RPMI8226 (cell line): ENCODE measurements around the gene TSGA10.
"Not testable (repeated sequence)": the region's sequence is repeated elsewhere in the genome, so short reads cannot be mapped to it uniquely, and the experiment has no call there.

ENCODE experiments used
- DNase-seq: peaks from one replicate; pipeline ENCODE4 v3.0.0-alpha.2; 2015

The TSGA10 gene

GRCh38 chr2:99067871-99068625 lies 86.7 kb downstream of the TSGA10 start:
- no peak for DNase-seq

GRCh38 chr2:99066075-99066958 lies 88.4 kb downstream of the TSGA10 start:
- DNase-seq, result peak; percentile 74

- DNase-seq, result not testable (repeated sequence)
Measured at GRCh38 chr2:99049187-99049586, 105.6 kb downstream of the TSGA10 start.

GRCh38 chr2:99040736-99041300 lies 113.9 kb downstream of the TSGA10 start:
- not testable (repeated sequence) for DNase-seq

- no peak for DNase-seq
Measured at GRCh38 chr2:99035920-99036319, 118.8 kb downstream of the TSGA10 start.

- DNase-seq, result no peak
Measured at GRCh38 chr2:99032786-99033185, 122.0 kb downstream of the TSGA10 start.

- DNase-seq, result no peak
Measured at GRCh38 chr2:99032001-99032400, 122.7 kb downstream of the TSGA10 start.

GRCh38 chr2:99031481-99031880 lies 123.3 kb downstream of the TSGA10 start:
- DNase-seq, result no peak

GRCh38 chr2:99028558-99028957 lies 126.2 kb downstream of the TSGA10 start:
- no peak for DNase-seq

- DNase-seq, result no peak
Measured at GRCh38 chr2:99027856-99028255, 126.9 kb downstream of the TSGA10 start.

- DNase-seq, result no peak
Measured at GRCh38 chr2:99000708-99001107, 154.0 kb downstream of the TSGA10 start.

GRCh38 chr2:98988695-98989094 lies 166.0 kb downstream of the TSGA10 start:
- DNase-seq, result not testable (repeated sequence)

GRCh38 chr2:98985905-98986666 lies 168.7 kb downstream of the TSGA10 start:
- no peak for DNase-seq

GRCh38 chr2:98975611-98976010 lies 179.1 kb downstream of the TSGA10 start:
- DNase-seq, result no peak

GRCh38 chr2:98972582-98973167 lies 182.1 kb downstream of the TSGA10 start:
- DNase-seq, result no peak

- DNase-seq, result no peak
Measured at GRCh38 chr2:98959810-98960507, 194.8 kb downstream of the TSGA10 start.

- DNase-seq, result no peak
Measured at GRCh38 chr2:98952966-98953365, 201.8 kb downstream of the TSGA10 start.

- peak; percentile 15 for DNase-seq
Measured at GRCh38 chr2:98948956-98949739, 205.6 kb downstream of the TSGA10 start.

- DNase-seq, result no peak
Measured at GRCh38 chr2:98947554-98947953, 207.2 kb downstream of the TSGA10 start.
